NCI-H2196 treated with DMSO at 0.1 percent for 48 hours (cell line): Measurements from ENCODE around the gene FAM83B.
"Not testable (repeated sequence)": the region's sequence is repeated elsewhere in the genome, so short reads cannot be mapped to it uniquely, and the experiment has no call there.

Experiments used
- DNase-seq: peaks from one replicate; lab custom pipeline; 2025; ENCODE audit not compliant: unreplicated experiment; lab: John Stamatoyannopoulos, UW

FAM83B gene

GRCh38 chr6:54846243-54846856, at the start of gene FAM83B:
Gene FAM83B (plus strand): TSS chr6:54846771. CDS start chr6:54870247, 23,476 bp downstream.
- DNase-seq, result no peak

- not testable (repeated sequence) for DNase-seq
Measured at GRCh38 chr6:54796918-54797317, 49.7 kb upstream of the FAM83B start.

- no peak for DNase-seq
Measured at GRCh38 chr6:54800050-54800600, 46.4 kb upstream of the FAM83B start.

- DNase-seq, result no peak
Measured at GRCh38 chr6:54801244-54801643, 45.3 kb upstream of the FAM83B start.

GRCh38 chr6:54801669-54802068, 44.9 kb upstream of the FAM83B start:
- no peak for DNase-seq

- no peak for DNase-seq
Measured at GRCh38 chr6:54802775-54803634, 43.6 kb upstream of the FAM83B start.

- no peak for DNase-seq
Measured at GRCh38 chr6:54805077-54805476, 41.5 kb upstream of the FAM83B start.

GRCh38 chr6:54810147-54810546, 36.4 kb upstream of the FAM83B start:
- DNase-seq, result no peak

- DNase-seq, result no peak
Measured at GRCh38 chr6:54813892-54814291, 32.7 kb upstream of the FAM83B start.

GRCh38 chr6:54817236-54817635, 29.3 kb upstream of the FAM83B start:
- no peak for DNase-seq

- DNase-seq, result no peak
Measured at GRCh38 chr6:54817834-54818233, 28.7 kb upstream of the FAM83B start.

- not testable (repeated sequence) for DNase-seq
Measured at GRCh38 chr6:54824225-54824624, 22.3 kb upstream of the FAM83B start.

- DNase-seq, result no peak
Measured at GRCh38 chr6:54827010-54827409, 19.6 kb upstream of the FAM83B start.

GRCh38 chr6:54830216-54830615, 16.4 kb upstream of the FAM83B start:
- DNase-seq, result no peak

- no peak for DNase-seq
Measured at GRCh38 chr6:54835176-54835575, 11.4 kb upstream of the FAM83B start.

- no peak for DNase-seq
Measured at GRCh38 chr6:54846857-54847674, 495 bp downstream of the FAM83B start.

- no peak for DNase-seq
Measured at GRCh38 chr6:54847799-54848597, 1.4 kb downstream of the FAM83B start.

GRCh38 chr6:54850114-54850513, 3.5 kb downstream of the FAM83B start:
- DNase-seq, result no peak

- DNase-seq, result no peak
Measured at GRCh38 chr6:54856129-54856528, 9.6 kb downstream of the FAM83B start.

- no peak for DNase-seq
Measured at GRCh38 chr6:54860132-54860531, 13.6 kb downstream of the FAM83B start.
